ENCODE data around the gene DCAF6.

DNA sequence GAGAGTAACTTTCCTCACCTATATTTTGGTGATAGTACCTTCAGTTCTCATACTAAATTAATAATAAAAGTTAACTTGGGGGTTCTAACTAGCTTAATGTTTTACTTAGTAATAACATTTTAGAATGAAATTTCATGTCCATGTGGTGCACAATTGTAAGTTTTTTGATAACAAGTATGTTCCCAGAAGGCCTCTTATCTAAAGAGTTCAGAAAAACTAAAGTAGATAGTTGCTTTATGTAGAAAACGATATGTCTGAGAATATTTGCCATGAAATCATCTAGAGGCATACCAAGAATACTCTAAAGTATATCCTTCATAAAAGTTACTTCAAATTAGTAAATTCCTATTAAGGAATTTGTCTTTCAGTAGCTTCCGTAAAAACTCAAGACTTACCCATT, 12.4 kb upstream of the DCAF6 start:
- TF ChIP-seq, protein P1, sequence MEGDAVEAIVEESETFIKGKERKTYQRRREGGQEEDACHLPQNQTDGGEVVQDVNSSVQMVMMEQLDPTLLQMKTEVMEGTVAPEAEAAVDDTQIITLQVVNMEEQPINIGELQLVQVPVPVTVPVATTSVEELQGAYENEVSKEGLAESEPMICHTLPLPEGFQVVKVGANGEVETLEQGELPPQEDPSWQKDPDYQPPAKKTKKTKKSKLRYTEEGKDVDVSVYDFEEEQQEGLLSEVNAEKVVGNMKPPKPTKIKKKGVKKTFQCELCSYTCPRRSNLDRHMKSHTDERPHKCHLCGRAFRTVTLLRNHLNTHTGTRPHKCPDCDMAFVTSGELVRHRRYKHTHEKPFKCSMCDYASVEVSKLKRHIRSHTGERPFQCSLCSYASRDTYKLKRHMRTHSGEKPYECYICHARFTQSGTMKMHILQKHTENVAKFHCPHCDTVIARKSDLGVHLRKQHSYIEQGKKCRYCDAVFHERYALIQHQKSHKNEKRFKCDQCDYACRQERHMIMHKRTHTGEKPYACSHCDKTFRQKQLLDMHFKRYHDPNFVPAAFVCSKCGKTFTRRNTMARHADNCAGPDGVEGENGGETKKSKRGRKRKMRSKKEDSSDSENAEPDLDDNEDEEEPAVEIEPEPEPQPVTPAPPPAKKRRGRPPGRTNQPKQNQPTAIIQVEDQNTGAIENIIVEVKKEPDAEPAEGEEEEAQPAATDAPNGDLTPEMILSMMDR (IDR thresholded peaks at IDR 0.05) = no peak
- TF ChIP-seq POLR2A (IDR thresholded peaks at IDR 0.05) = no peak
- TF ChIP-seq POLR2AphosphoS5 (IDR thresholded peaks at IDR 0.05) = no peak
- no peak for TF ChIP-seq EP300 (IDR thresholded peaks at IDR 0.05)
